Measurements from ENCODE around the gene TERC.

GRCh38 chr3:169787120-169787519 is 22.3 kb upstream of the TERC start:
- TF ChIP-seq POLR2AphosphoS5 (IDR thresholded peaks at IDR 0.05; ENCODE audit: low read depth, low read length) (no peak), TAF1 (IDR thresholded peaks at IDR 0.05; ENCODE audit: borderline replicate concordance, insufficient read depth, low read length) (no peak)
- TF ChIP-seq, protein P1, sequence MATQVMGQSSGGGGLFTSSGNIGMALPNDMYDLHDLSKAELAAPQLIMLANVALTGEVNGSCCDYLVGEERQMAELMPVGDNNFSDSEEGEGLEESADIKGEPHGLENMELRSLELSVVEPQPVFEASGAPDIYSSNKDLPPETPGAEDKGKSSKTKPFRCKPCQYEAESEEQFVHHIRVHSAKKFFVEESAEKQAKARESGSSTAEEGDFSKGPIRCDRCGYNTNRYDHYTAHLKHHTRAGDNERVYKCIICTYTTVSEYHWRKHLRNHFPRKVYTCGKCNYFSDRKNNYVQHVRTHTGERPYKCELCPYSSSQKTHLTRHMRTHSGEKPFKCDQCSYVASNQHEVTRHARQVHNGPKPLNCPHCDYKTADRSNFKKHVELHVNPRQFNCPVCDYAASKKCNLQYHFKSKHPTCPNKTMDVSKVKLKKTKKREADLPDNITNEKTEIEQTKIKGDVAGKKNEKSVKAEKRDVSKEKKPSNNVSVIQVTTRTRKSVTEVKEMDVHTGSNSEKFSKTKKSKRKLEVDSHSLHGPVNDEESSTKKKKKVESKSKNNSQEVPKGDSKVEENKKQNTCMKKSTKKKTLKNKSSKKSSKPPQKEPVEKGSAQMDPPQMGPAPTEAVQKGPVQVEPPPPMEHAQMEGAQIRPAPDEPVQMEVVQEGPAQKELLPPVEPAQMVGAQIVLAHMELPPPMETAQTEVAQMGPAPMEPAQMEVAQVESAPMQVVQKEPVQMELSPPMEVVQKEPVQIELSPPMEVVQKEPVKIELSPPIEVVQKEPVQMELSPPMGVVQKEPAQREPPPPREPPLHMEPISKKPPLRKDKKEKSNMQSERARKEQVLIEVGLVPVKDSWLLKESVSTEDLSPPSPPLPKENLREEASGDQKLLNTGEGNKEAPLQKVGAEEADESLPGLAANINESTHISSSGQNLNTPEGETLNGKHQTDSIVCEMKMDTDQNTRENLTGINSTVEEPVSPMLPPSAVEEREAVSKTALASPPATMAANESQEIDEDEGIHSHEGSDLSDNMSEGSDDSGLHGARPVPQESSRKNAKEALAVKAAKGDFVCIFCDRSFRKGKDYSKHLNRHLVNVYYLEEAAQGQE (IDR thresholded peaks at IDR 0.05; ENCODE audit: insufficient read depth in 1 of 2, low read depth in 2 of 2, low read length in 2 of 2) = no peak

All from PFSK-1 (cell line).